GM13977 (cell line): ENCODE measurements around the gene SPINT1.

ENCODE experiments used
- DNase-seq: peaks from one replicate; pipeline ENCODE4 v3.0.0; 2012; ENCODE audit warnings: low spot score
- CTCF ChIP-seq: IDR thresholded peaks from 2 replicates; pipeline ENCODE4 v1.5.1; 2012; ENCODE audit warnings: mild to moderate bottlenecking, control low read depth; ENCODE audit not compliant: insufficient read depth; ENCODE audit errors: extremely low read depth, missing control alignments
- in situ Hi-C: fragments of 300-500 bp; cut with MboI; formaldehyde crosslinking; loops from one replicate; pipeline ENCODE4 v1.12.0; 2022; ENCODE audit warnings: low sequenced_read_pairs, low pct_unique_long_range_greater_than_20kb, mixed read lengths, inconsistent platforms; ENCODE audit not compliant: unreplicated experiment

The SPINT1 gene

GRCh38 chr15:40843885-40844695 lies at the start of gene SPINT1:
Gene SPINT1, plus strand, starts transcription at chr15:40844048. Its CDS starts 507 bp downstream, at chr15:40844555.
- no peak for TF ChIP-seq CTCF
- in situ Hi-C loops = no loop called here
- peak; percentile 80 for DNase-seq

GRCh38 chr15:40796041-40796440 lies 47.8 kb upstream of the SPINT1 start:
- in situ Hi-C loops = no loop called here
- no peak for TF ChIP-seq CTCF
- DNase-seq = no peak

GRCh38 chr15:40796512-40796911 lies 47.3 kb upstream of the SPINT1 start:
- in situ Hi-C loops = no loop called here
- no peak for TF ChIP-seq CTCF
- no peak for DNase-seq

GRCh38 chr15:40799523-40799922 lies 44.3 kb upstream of the SPINT1 start:
- TF ChIP-seq CTCF = no peak
- no peak for DNase-seq
- in situ Hi-C loops = no loop called here

GRCh38 chr15:40803076-40803475 lies 40.8 kb upstream of the SPINT1 start:
- in situ Hi-C loops = no loop called here
- DNase-seq = no peak
- TF ChIP-seq CTCF = no peak

- in situ Hi-C loops = no loop called here
Measured at GRCh38 chr15:40803688-40804087, 40.2 kb upstream of the SPINT1 start.

More at GRCh38 chr15:40803688-40804087, 40.2 kb upstream of the SPINT1 start:
- DNase-seq = no peak
- TF ChIP-seq CTCF = no peak
